ENCODE data around the gene GAREM2. TPM values are rescaled to one million over a fixed set of nuclear protein-coding genes. Genes with fewer than 3 reads are reported as not detected.

Gene GAREM2
- total and polyA plus RNA-seq, 7 experiments from 2014 or later: 2.4 to 8.4 (median 4.8) TPM

- no peak for ATAC-seq
- Mint-ChIP-seq H3K36me3 (peaks cover 11 to 66% (median 31%) of the 10 kb centered on the region in 5 donors), H3K27ac (peak overlapping the region in 1 of 9 donors; percentile 20), H3K4me1 (peaks cover 0 to 7% (median 0%) of the 10 kb centered on the region in 7 donors), H3K27me3 (no peaks in the 10 kb centered on the region), H3K4me3 (no peak overlapping the region), H3K9me3 (no peaks in the 10 kb centered on the region)
- POLR2A ChIA-PET: no interaction called here
- H3K9me3 ChIP-seq (ENCODE audit: control insufficient read depth in 2 of 3, low read length in 3 of 3): no peaks in the 10 kb centered on the region
- no peak for DNase-seq
- intact Hi-C loops (cut with micrococcal nuclease): no loop called here
- CTCF ChIA-PET: no interaction called here
- H3K27me3 ChIP-seq (ENCODE audit: control insufficient read depth in 2 of 2, insufficient read depth in 2 of 2, low read length in 2 of 2): no peaks in the 10 kb centered on the region
- H3K4me3 ChIP-seq (ENCODE audit: low read length): no peak overlapping the region
- no peaks in the 10 kb centered on the region for H3K4me1 ChIP-seq (ENCODE audit: control insufficient read depth in 2 of 2, insufficient read depth in 2 of 2, low read length in 2 of 2)
- no peak overlapping the region for H3K27ac ChIP-seq (ENCODE audit: low read depth, low read length)
- H3K36me3 ChIP-seq (ENCODE audit: control insufficient read depth in 2 of 3, insufficient read depth in 3 of 3, low read length in 3 of 3): peaks cover 11 to 68% (median 13%) of the 10 kb centered on the region in 3 experiments
Observed at GRCh38 chr2:26215833-26216232, 42.9 kb downstream of the GAREM2 start.

- Histone ChIP-seq H3K27ac (ENCODE audit: low read depth, low read length) (no peak overlapping the region), H3K27me3 (ENCODE audit: control insufficient read depth in 2 of 2, insufficient read depth in 2 of 2, low read length in 2 of 2) (no peaks in the 10 kb centered on the region), H3K36me3 (ENCODE audit: control insufficient read depth in 2 of 3, insufficient read depth in 3 of 3, low read length in 3 of 3) (peaks cover 7 to 66% (median 11%) of the 10 kb centered on the region in 3 experiments), H3K9me3 (ENCODE audit: control insufficient read depth in 2 of 3, low read length in 3 of 3) (no peaks in the 10 kb centered on the region), H3K4me3 (ENCODE audit: low read length) (no peak overlapping the region), H3K4me1 (ENCODE audit: control insufficient read depth in 2 of 2, insufficient read depth in 2 of 2, low read length in 2 of 2) (no peaks in the 10 kb centered on the region)
- Mint-ChIP-seq H3K27ac (peak overlapping the region in 1 of 9 donors; percentile 10), H3K4me1 (peaks cover 0 to 7% (median 0%) of the 10 kb centered on the region in 7 donors), H3K27me3 (no peaks in the 10 kb centered on the region), H3K9me3 (no peaks in the 10 kb centered on the region), H3K36me3 (peaks cover 11 to 67% (median 30%) of the 10 kb centered on the region in 5 donors), H3K4me3 (no peak overlapping the region)
- POLR2A ChIA-PET: no interaction called here
- ATAC-seq (no peak), DNase-seq (no peak)
- intact Hi-C loops (cut with micrococcal nuclease): no loop called here
- CTCF ChIA-PET: interaction anchor here (0.6 kb wide), 2 partner anchors 12 to 131 kb away, joined by 3 to 4 read pairs; no protein-coding TSS in a partner anchor
Observed at GRCh38 chr2:26216587-26216986, 43.7 kb downstream of the GAREM2 start.

- ChIA-PET CTCF (no interaction called here), POLR2A (no interaction called here)
- H3K36me3 Mint-ChIP-seq: peaks cover 6 to 58% (median 23%) of the 10 kb centered on the region in 5 donors
- no peak overlapping the region for H3K27ac ChIP-seq (ENCODE audit: low read depth, low read length)
- ATAC-seq (no peak), DNase-seq (no peak)
- no peaks in the 10 kb centered on the region for H3K27me3 Mint-ChIP-seq
- H3K9me3 ChIP-seq (ENCODE audit: control insufficient read depth in 2 of 3, low read length in 3 of 3): no peaks in the 10 kb centered on the region
- H3K4me3 Mint-ChIP-seq: no peak overlapping the region
- no peaks in the 10 kb centered on the region for H3K9me3 Mint-ChIP-seq
- no peaks in the 10 kb centered on the region for H3K27me3 ChIP-seq (ENCODE audit: control insufficient read depth in 2 of 2, insufficient read depth in 2 of 2, low read length in 2 of 2)
- no peak overlapping the region for H3K4me3 ChIP-seq (ENCODE audit: low read length)
- H3K36me3 ChIP-seq (ENCODE audit: control insufficient read depth in 2 of 3, insufficient read depth in 3 of 3, low read length in 3 of 3): peaks cover 5 to 66% (median 11%) of the 10 kb centered on the region in 3 experiments
- H3K4me1 ChIP-seq (ENCODE audit: control insufficient read depth in 2 of 2, insufficient read depth in 2 of 2, low read length in 2 of 2): no peaks in the 10 kb centered on the region
- intact Hi-C loops (cut with micrococcal nuclease): no loop called here
- peaks cover 0 to 7% (median 0%) of the 10 kb centered on the region in 7 donors for H3K4me1 Mint-ChIP-seq
- H3K27ac Mint-ChIP-seq: no peak overlapping the region
Observed at GRCh38 chr2:26217720-26218119, 44.8 kb downstream of the GAREM2 start.

- no peaks in the 10 kb centered on the region for H3K27me3 ChIP-seq (ENCODE audit: control insufficient read depth in 2 of 2, insufficient read depth in 2 of 2, low read length in 2 of 2)
- Mint-ChIP-seq H3K36me3 (peaks cover 0 to 49% (median 34%) of the 10 kb centered on the region in 5 donors), H3K27me3 (no peaks in the 10 kb centered on the region), H3K4me3 (no peak overlapping the region), H3K9me3 (peaks cover 0 to 6% (median 0%) of the 10 kb centered on the region in 11 donors), H3K4me1 (peaks cover 0 to 5% (median 0%) of the 10 kb centered on the region in 7 donors), H3K27ac (no peak overlapping the region)
- ATAC-seq (no peak), DNase-seq (no peak)
- H3K36me3 ChIP-seq (ENCODE audit: control insufficient read depth in 2 of 3, insufficient read depth in 3 of 3, low read length in 3 of 3): peaks cover 4 to 50% (median 5%) of the 10 kb centered on the region in 3 experiments
- no peak overlapping the region for H3K27ac ChIP-seq (ENCODE audit: low read depth, low read length)
- ChIA-PET POLR2A (no interaction called here), CTCF (no interaction called here)
- no peak overlapping the region for H3K4me3 ChIP-seq (ENCODE audit: low read length)
- intact Hi-C loops (cut with micrococcal nuclease): no loop called here
- H3K4me1 ChIP-seq (ENCODE audit: control insufficient read depth in 2 of 2, insufficient read depth in 2 of 2, low read length in 2 of 2): no peaks in the 10 kb centered on the region
- no peaks in the 10 kb centered on the region for H3K9me3 ChIP-seq (ENCODE audit: control insufficient read depth in 2 of 3, low read length in 3 of 3)
Observed at GRCh38 chr2:26223018-26223417, 50.1 kb downstream of the GAREM2 start.

GRCh38 chr2:26224095-26224494 lies 51.2 kb downstream of the GAREM2 start:
- peaks cover 4 to 59% (median 5%) of the 10 kb centered on the region in 3 experiments for H3K36me3 ChIP-seq (ENCODE audit: control insufficient read depth in 2 of 3, insufficient read depth in 3 of 3, low read length in 3 of 3)
- Mint-ChIP-seq H3K27ac (peak overlapping the region in 1 of 9 donors; percentile 59), H3K4me1 (peaks cover 0 to 5% (median 0%) of the 10 kb centered on the region in 7 donors), H3K4me3 (no peak overlapping the region), H3K9me3 (peaks cover 0 to 6% (median 0%) of the 10 kb centered on the region in 11 donors), H3K27me3 (no peaks in the 10 kb centered on the region), H3K36me3 (peaks cover 0 to 53% (median 38%) of the 10 kb centered on the region in 5 donors)
- no peaks in the 10 kb centered on the region for H3K4me1 ChIP-seq (ENCODE audit: control insufficient read depth in 2 of 2, insufficient read depth in 2 of 2, low read length in 2 of 2)
- H3K27ac ChIP-seq (ENCODE audit: low read depth, low read length): no peak overlapping the region
- ATAC-seq: no peak
- H3K9me3 ChIP-seq (ENCODE audit: control insufficient read depth in 2 of 3, low read length in 3 of 3): no peaks in the 10 kb centered on the region
- DNase-seq: no peak
- CTCF ChIA-PET: no interaction called here
- POLR2A ChIA-PET: no interaction called here
- intact Hi-C loops (cut with micrococcal nuclease): no loop called here
- H3K27me3 ChIP-seq (ENCODE audit: control insufficient read depth in 2 of 2, insufficient read depth in 2 of 2, low read length in 2 of 2): no peaks in the 10 kb centered on the region
- no peak overlapping the region for H3K4me3 ChIP-seq (ENCODE audit: low read length)

- CTCF ChIA-PET: interaction anchor here (1.0 kb wide), 1 partner anchor 70 kb away, joined by 3 read pairs; no protein-coding TSS in a partner anchor
- H3K4me3 Mint-ChIP-seq: no peak overlapping the region
- H3K4me1 ChIP-seq (ENCODE audit: control insufficient read depth in 2 of 2, insufficient read depth in 2 of 2, low read length in 2 of 2): no peaks in the 10 kb centered on the region
- H3K27me3 ChIP-seq (ENCODE audit: control insufficient read depth in 2 of 2, insufficient read depth in 2 of 2, low read length in 2 of 2): no peaks in the 10 kb centered on the region
- H3K4me3 ChIP-seq (ENCODE audit: low read length): no peak overlapping the region
- H3K27ac Mint-ChIP-seq: no peak overlapping the region
- no peaks in the 10 kb centered on the region for H3K27me3 Mint-ChIP-seq
- H3K36me3 Mint-ChIP-seq: peaks cover 0 to 57% (median 46%) of the 10 kb centered on the region in 5 donors
- intact Hi-C loops (cut with micrococcal nuclease): no loop called here
- ATAC-seq (no peak), DNase-seq (no peak)
- no peak overlapping the region for H3K27ac ChIP-seq (ENCODE audit: low read depth, low read length)
- POLR2A ChIA-PET: interaction anchor here (1.7 kb wide), 1 partner anchor 14 kb away, joined by 4 read pairs; no protein-coding TSS in a partner anchor
- H3K9me3 Mint-ChIP-seq: peaks cover 0 to 6% (median 0%) of the 10 kb centered on the region in 11 donors
- peaks cover 13 to 83% (median 13%) of the 10 kb centered on the region in 3 experiments for H3K36me3 ChIP-seq (ENCODE audit: control insufficient read depth in 2 of 3, insufficient read depth in 3 of 3, low read length in 3 of 3)
- H3K9me3 ChIP-seq (ENCODE audit: control insufficient read depth in 2 of 3, low read length in 3 of 3): no peaks in the 10 kb centered on the region
- peaks cover 0 to 2% (median 0%) of the 10 kb centered on the region in 7 donors for H3K4me1 Mint-ChIP-seq
Observed at GRCh38 chr2:26229595-26229994, 56.7 kb downstream of the GAREM2 start.

GRCh38 chr2:26230806-26231205 lies 57.9 kb downstream of the GAREM2 start:
- Mint-ChIP-seq H3K4me3 (no peak overlapping the region), H3K9me3 (peaks cover 0 to 6% (median 0%) of the 10 kb centered on the region in 11 donors), H3K27me3 (no peaks in the 10 kb centered on the region), H3K4me1 (peaks cover 0 to 2% (median 0%) of the 10 kb centered on the region in 7 donors), H3K36me3 (peaks cover 0 to 58% (median 42%) of the 10 kb centered on the region in 5 donors), H3K27ac (no peak overlapping the region)
- ATAC-seq: no peak
- H3K4me3 ChIP-seq (ENCODE audit: low read length): no peak overlapping the region
- intact Hi-C loops (cut with micrococcal nuclease): no loop called here
- no peaks in the 10 kb centered on the region for H3K4me1 ChIP-seq (ENCODE audit: control insufficient read depth in 2 of 2, insufficient read depth in 2 of 2, low read length in 2 of 2)
- DNase-seq: no peak
- no peaks in the 10 kb centered on the region for H3K27me3 ChIP-seq (ENCODE audit: control insufficient read depth in 2 of 2, insufficient read depth in 2 of 2, low read length in 2 of 2)
- H3K27ac ChIP-seq (ENCODE audit: low read depth, low read length): no peak overlapping the region
- CTCF ChIA-PET: no interaction called here
- H3K36me3 ChIP-seq (ENCODE audit: control insufficient read depth in 2 of 3, insufficient read depth in 3 of 3, low read length in 3 of 3): peaks cover 13 to 92% (median 16%) of the 10 kb centered on the region in 3 experiments
- POLR2A ChIA-PET: interaction anchor here (1.7 kb wide), 1 partner anchor 13 kb away, joined by 4 read pairs; no protein-coding TSS in a partner anchor
- no peaks in the 10 kb centered on the region for H3K9me3 ChIP-seq (ENCODE audit: control insufficient read depth in 2 of 3, low read length in 3 of 3)

Data from naive thymus-derived CD4-positive, alpha-beta T cell (primary cell).